Vagina (tissue), 2 donors: ENCODE data around the gene HOXA10. TPM values are rescaled to one million over a fixed set of nuclear protein-coding genes. Genes with fewer than 3 reads are reported as not detected.

Experiments used
- DNase-seq, 2 donors: peaks; one replicate each; pipeline ENCODE4 v3.0.0-alpha.2; 2017; ENCODE audit errors: extremely low spot score in 2 of 2
- H3K27ac ChIP-seq: fragments of 200-600 bp; sonication (generic); one replicate; pipeline ENCODE4 v1.5.1; 2019
- H3K27me3 ChIP-seq: fragments of 200-600 bp; sonication (generic); one replicate; pipeline ENCODE4 v1.5.1; 2019
- H3K36me3 ChIP-seq, 2 donors: fragments of 200-600 bp; sonication (generic); one replicate each; pipeline ENCODE4 v1.5.1; 2017 to 2019
- H3K4me1 ChIP-seq: fragments of 200-600 bp; sonication (generic); one replicate; pipeline ENCODE4 v1.5.1; 2019
- H3K4me3 ChIP-seq, 2 donors: fragments of 200-600 bp; sonication (generic); 1 replicate in 1 of 2; 2 replicates in 1 of 2; pipeline ENCODE4 v1.5.1; 2016 to 2019
- H3K9me3 ChIP-seq: fragments of 200-600 bp; sonication (generic); one replicate; pipeline ENCODE4 v1.5.1; 2019
- CTCF ChIP-seq, 3 experiments: fragments of 450-650 bp in 2 of 3; fragments of 200-600 bp in 1 of 3; sonication (generic) in 1 of 3; IDR thresholded peaks; one replicate each; pipeline ENCODE4 v1.5.1; 2017 to 2019; ENCODE audit warnings: antibody characterized with exemption in 3 of 3, mild to moderate bottlenecking in 2 of 3, moderate library complexity in 2 of 3
- POLR2A ChIP-seq, 2 donors: fragments of 450-650 bp; IDR thresholded peaks; one replicate each; pipeline ENCODE4 v1.6.1; 2017; ENCODE audit warnings: antibody characterized with exemption in 2 of 2, mild to moderate bottlenecking in 2 of 2, moderate library complexity in 2 of 2
- POLR2AphosphoS5 ChIP-seq, 2 donors: sonication (generic); formaldehyde crosslinking; IDR thresholded peaks; one replicate each; pipeline ENCODE4 v1.9.0; 2017; ENCODE audit warnings: antibody characterized with exemption in 2 of 2, mild to moderate bottlenecking in 2 of 2, low read depth in 1 of 2; ENCODE audit not compliant: insufficient read depth in 1 of 2
- intact Hi-C: fragments of 100-400 bp; cut with DNase I; formaldehyde crosslinking; loops from one replicate; pipeline ENCODE4 v1.15.1; 2023
- total RNA-seq: library from RNA; depleted of rRNA; stranded (reverse); fragments of >200 nt; gene quantifications from one replicate; pipeline ENCODE4 v1.2.3, GENCODE V29; 2016

HOXA10 gene
- total RNA-seq, 1 donor from 2014 or later, result 19.2 TPM

DNA sequence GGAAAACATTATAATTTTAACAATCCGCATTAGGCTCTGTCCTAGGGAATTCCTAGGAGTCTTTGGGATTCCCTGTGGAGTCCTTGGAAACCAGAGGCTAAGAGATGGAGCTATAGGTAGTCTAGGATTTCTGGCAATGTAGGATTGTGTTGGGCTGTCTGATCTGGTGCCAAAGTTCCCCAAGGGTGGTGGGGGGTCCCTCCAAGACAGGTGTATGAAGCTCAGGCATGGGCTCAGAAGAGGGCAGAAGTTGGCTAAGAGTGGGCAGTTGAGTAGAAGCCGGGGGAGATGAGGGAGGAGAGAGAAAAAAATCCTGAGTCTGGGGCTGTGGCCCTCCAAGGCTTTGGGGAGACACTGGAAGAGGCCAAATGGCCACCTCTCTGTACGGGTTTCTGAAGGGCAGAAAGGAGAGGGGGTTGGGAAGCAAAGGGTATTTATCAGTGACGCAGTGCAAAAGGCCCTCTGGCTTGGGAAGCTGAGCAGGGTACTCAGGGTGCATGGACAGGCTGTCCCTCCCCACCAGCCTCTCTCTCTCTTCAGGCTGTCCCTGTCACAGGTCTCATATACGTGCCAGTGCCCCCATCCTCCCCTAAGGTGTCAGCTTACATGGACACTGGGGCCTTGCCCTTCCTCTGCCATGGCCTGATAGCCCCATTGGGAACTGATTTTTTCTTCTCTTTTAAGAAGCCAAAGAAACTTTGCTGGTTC, 27.5 kb downstream of the HOXA10 start:
- peaks cover 0 to 10% of the 10 kb centered on the region in 2 donors for H3K36me3 ChIP-seq
- H3K9me3 ChIP-seq, result no peaks in the 10 kb centered on the region
- no peak overlapping the region for H3K27ac ChIP-seq
- H3K27me3 ChIP-seq, result no peaks in the 10 kb centered on the region
- intact Hi-C loops, result no loop called here
- peak overlapping the region in 1 of 2 donors; percentile 49 for H3K4me3 ChIP-seq
- peaks cover 43% of the 10 kb centered on the region for H3K4me1 ChIP-seq
- DNase-seq, result peak in 1 of 2 donors; percentile 76
- no peak for TF ChIP-seq CTCF (IDR thresholded peaks at IDR 0.05)
- no peak for TF ChIP-seq POLR2AphosphoS5 (IDR thresholded peaks at IDR 0.05; ENCODE audit: insufficient read depth in 1 of 2, low read depth in 1 of 2)
- TF ChIP-seq POLR2A (IDR thresholded peaks at IDR 0.05), result no peak

GRCh38 chr7:27145914-27146412, 28.2 kb downstream of the HOXA10 start:
- Histone ChIP-seq H3K36me3 (peaks cover 0 to 11% of the 10 kb centered on the region in 2 donors), H3K27ac (no peak overlapping the region), H3K27me3 (no peaks in the 10 kb centered on the region), H3K4me1 (peaks cover 43% of the 10 kb centered on the region), H3K4me3 (no peak overlapping the region), H3K9me3 (no peaks in the 10 kb centered on the region)
- TF ChIP-seq POLR2A (IDR thresholded peaks at IDR 0.05), result no peak
- TF ChIP-seq POLR2AphosphoS5 (IDR thresholded peaks at IDR 0.05; ENCODE audit: insufficient read depth in 1 of 2, low read depth in 1 of 2), result no peak
- TF ChIP-seq CTCF (IDR thresholded peaks at IDR 0.05), result no peak
- DNase-seq, result no peak
- intact Hi-C loops, result no loop called here

GRCh38 chr7:27145165-27145913, 28.8 kb downstream of the HOXA10 start:
- no peak for TF ChIP-seq POLR2A (IDR thresholded peaks at IDR 0.05)
- TF ChIP-seq CTCF (IDR thresholded peaks at IDR 0.05), result no peak
- no peak for TF ChIP-seq POLR2AphosphoS5 (IDR thresholded peaks at IDR 0.05; ENCODE audit: insufficient read depth in 1 of 2, low read depth in 1 of 2)
- peaks cover 0 to 11% of the 10 kb centered on the region in 2 donors for H3K36me3 ChIP-seq
- intact Hi-C loops, result no loop called here
- H3K27ac ChIP-seq, result no peak overlapping the region
- H3K27me3 ChIP-seq, result no peaks in the 10 kb centered on the region
- no peaks in the 10 kb centered on the region for H3K9me3 ChIP-seq
- peaks cover 39% of the 10 kb centered on the region for H3K4me1 ChIP-seq
- peak in 1 of 2 donors; percentile 72 for DNase-seq
- no peak overlapping the region for H3K4me3 ChIP-seq

- no peaks in the 10 kb centered on the region for H3K27me3 ChIP-seq
- H3K27ac ChIP-seq, result no peak overlapping the region
- intact Hi-C loops, result no loop called here
- H3K9me3 ChIP-seq, result no peaks in the 10 kb centered on the region
- H3K36me3 ChIP-seq, result peaks cover 0 to 11% of the 10 kb centered on the region in 2 donors
- H3K4me1 ChIP-seq, result peaks cover 34% of the 10 kb centered on the region
- TF ChIP-seq POLR2A (IDR thresholded peaks at IDR 0.05), result no peak
- TF ChIP-seq POLR2AphosphoS5 (IDR thresholded peaks at IDR 0.05; ENCODE audit: insufficient read depth in 1 of 2, low read depth in 1 of 2), result no peak
- no peak for TF ChIP-seq CTCF (IDR thresholded peaks at IDR 0.05)
- DNase-seq, result no peak
- no peak overlapping the region for H3K4me3 ChIP-seq
Observed at GRCh38 chr7:27144781-27145164, 29.3 kb downstream of the HOXA10 start.
